Neuron (in vitro differentiated cells): Measurements from ENCODE around the gene HS3ST3B1.

Experiments
- H2AFZ ChIP-seq: one replicate; pipeline ENCODE4 v1.6.1; 2013; ENCODE audit warnings: low read depth, mild to moderate bottlenecking, inconsistent platforms, low read length, moderate library complexity
- H3K27me3 ChIP-seq: one replicate; pipeline ENCODE4 v1.6.1; 2013; ENCODE audit warnings: low read length; ENCODE audit not compliant: insufficient read depth
- H3K36me3 ChIP-seq: one replicate; pipeline ENCODE4 v1.6.1; 2013; ENCODE audit warnings: low read length; ENCODE audit not compliant: insufficient read depth
- H3K4me1 ChIP-seq: one replicate; pipeline ENCODE4 v1.6.1; 2013; ENCODE audit warnings: low read length; ENCODE audit not compliant: insufficient read depth
- H3K4me3 ChIP-seq: 2 replicates; pipeline ENCODE4 v1.5.1; 2013; ENCODE audit warnings: mild to moderate bottlenecking, low read length, moderate library complexity
- H3K9me3 ChIP-seq: one replicate; pipeline ENCODE4 v1.6.1; 2013; ENCODE audit warnings: low read length

Gene HS3ST3B1

GRCh38 chr17:14300575-14301278 is at the start of gene HS3ST3B1:
Gene HS3ST3B1, plus strand, starts transcription at chr17:14301081. Its CDS starts 438 bp downstream, at chr17:14301519.
- H2AFZ ChIP-seq = peak within 1 kb of the TSS; percentile 70
- H3K36me3 ChIP-seq = peaks cover 11% of the 10 kb centered on the region
- peaks cover 23% of the 10 kb centered on the region for H3K4me1 ChIP-seq
- H3K4me3 ChIP-seq = peak within 1 kb of the TSS; percentile 71
- H3K27me3 ChIP-seq = peaks cover 13% of the 10 kb centered on the region
- peaks cover 11% of the 10 kb centered on the region for H3K9me3 ChIP-seq

GRCh38 chr17:14261406-14261805 is 39.5 kb upstream of the HS3ST3B1 start:
- H3K4me3 ChIP-seq = no peak overlapping the region
- H2AFZ ChIP-seq = no peak overlapping the region
- H3K27me3 ChIP-seq = no peaks in the 10 kb centered on the region
- no peaks in the 10 kb centered on the region for H3K36me3 ChIP-seq
- H3K4me1 ChIP-seq = no peaks in the 10 kb centered on the region
- H3K9me3 ChIP-seq = peaks cover 2% of the 10 kb centered on the region

- Histone ChIP-seq H3K4me3 (no peak overlapping the region), H3K27me3 (no peaks in the 10 kb centered on the region), H3K4me1 (no peaks in the 10 kb centered on the region), H3K36me3 (no peaks in the 10 kb centered on the region), H3K9me3 (no peaks in the 10 kb centered on the region), H2AFZ (no peak overlapping the region)
These were observed 32.6 kb upstream of the HS3ST3B1 start for GRCh38 chr17:14268264-14268663.

GRCh38 chr17:14269473-14269872 is 31.4 kb upstream of the HS3ST3B1 start:
- Histone ChIP-seq H3K4me3 (no peak overlapping the region), H2AFZ (no peak overlapping the region), H3K36me3 (no peaks in the 10 kb centered on the region), H3K27me3 (no peaks in the 10 kb centered on the region), H3K9me3 (no peaks in the 10 kb centered on the region), H3K4me1 (no peaks in the 10 kb centered on the region)

GRCh38 chr17:14270508-14270907 is 30.4 kb upstream of the HS3ST3B1 start:
- no peaks in the 10 kb centered on the region for H3K4me1 ChIP-seq
- no peak overlapping the region for H2AFZ ChIP-seq
- H3K36me3 ChIP-seq = no peaks in the 10 kb centered on the region
- no peaks in the 10 kb centered on the region for H3K27me3 ChIP-seq
- no peaks in the 10 kb centered on the region for H3K9me3 ChIP-seq
- no peak overlapping the region for H3K4me3 ChIP-seq

- Histone ChIP-seq H3K9me3 (no peaks in the 10 kb centered on the region), H3K36me3 (no peaks in the 10 kb centered on the region), H3K27me3 (no peaks in the 10 kb centered on the region), H3K4me3 (no peak overlapping the region), H2AFZ (no peak overlapping the region), H3K4me1 (no peaks in the 10 kb centered on the region)
These were observed 24.2 kb upstream of the HS3ST3B1 start for GRCh38 chr17:14276535-14277250.

- H3K9me3 ChIP-seq = peaks cover 3% of the 10 kb centered on the region
- no peaks in the 10 kb centered on the region for H3K4me1 ChIP-seq
- H3K36me3 ChIP-seq = no peaks in the 10 kb centered on the region
- H3K4me3 ChIP-seq = no peak overlapping the region
- no peaks in the 10 kb centered on the region for H3K27me3 ChIP-seq
- H2AFZ ChIP-seq = no peak overlapping the region
These were observed 19.4 kb upstream of the HS3ST3B1 start for GRCh38 chr17:14281530-14281929.

GRCh38 chr17:14282726-14283125 is 18.2 kb upstream of the HS3ST3B1 start:
- Histone ChIP-seq H3K27me3 (no peaks in the 10 kb centered on the region), H2AFZ (no peak overlapping the region), H3K36me3 (no peaks in the 10 kb centered on the region), H3K9me3 (peaks cover 3% of the 10 kb centered on the region), H3K4me3 (no peak overlapping the region), H3K4me1 (no peaks in the 10 kb centered on the region)

GRCh38 chr17:14289162-14289561 is 11.7 kb upstream of the HS3ST3B1 start:
- Histone ChIP-seq H3K9me3 (peaks cover 6% of the 10 kb centered on the region), H3K36me3 (no peaks in the 10 kb centered on the region), H3K4me1 (no peaks in the 10 kb centered on the region), H3K4me3 (no peak overlapping the region), H2AFZ (no peak overlapping the region), H3K27me3 (no peaks in the 10 kb centered on the region)

- peaks cover 13% of the 10 kb centered on the region for H3K27me3 ChIP-seq
- peaks cover 8% of the 10 kb centered on the region for H3K4me1 ChIP-seq
- no peak overlapping the region for H3K4me3 ChIP-seq
- H2AFZ ChIP-seq = no peak overlapping the region
- no peaks in the 10 kb centered on the region for H3K36me3 ChIP-seq
- peaks cover 11% of the 10 kb centered on the region for H3K9me3 ChIP-seq
These were observed 6.0 kb upstream of the HS3ST3B1 start for GRCh38 chr17:14294876-14295275.

- peaks cover 12% of the 10 kb centered on the region for H3K4me1 ChIP-seq
- no peak overlapping the region for H2AFZ ChIP-seq
- H3K9me3 ChIP-seq = peaks cover 11% of the 10 kb centered on the region
- H3K36me3 ChIP-seq = no peaks in the 10 kb centered on the region
- H3K4me3 ChIP-seq = no peak overlapping the region
- H3K27me3 ChIP-seq = peaks cover 13% of the 10 kb centered on the region
These were observed 5.2 kb upstream of the HS3ST3B1 start for GRCh38 chr17:14295676-14296075.

GRCh38 chr17:14296166-14296910 is 4.5 kb upstream of the HS3ST3B1 start:
- H3K27me3 ChIP-seq = peaks cover 13% of the 10 kb centered on the region
- H3K36me3 ChIP-seq = no peaks in the 10 kb centered on the region
- H2AFZ ChIP-seq = no peak overlapping the region
- peaks cover 12% of the 10 kb centered on the region for H3K4me1 ChIP-seq
- peaks cover 11% of the 10 kb centered on the region for H3K9me3 ChIP-seq
- no peak overlapping the region for H3K4me3 ChIP-seq
